ENCODE measurements around the gene FAM181A.

GRCh38 chr14:93953739-93954515 lies 26.8 kb downstream of the FAM181A start:
- TF ChIP-seq CTCF (conservative IDR thresholded peaks at IDR 0.05) (no peak), EZH2 (IDR thresholded peaks at IDR 0.05; ENCODE audit: low read depth) (no peak)
